ENCODE data around the gene SCGB1D2.

GRCh38 chr11:62204430-62204829, 37.6 kb upstream of the SCGB1D2 start:
- TF ChIP-seq USF2 (IDR thresholded peaks at IDR 0.05; ENCODE audit: low read depth, low read length) = no peak
- TF ChIP-seq, protein P1, sequence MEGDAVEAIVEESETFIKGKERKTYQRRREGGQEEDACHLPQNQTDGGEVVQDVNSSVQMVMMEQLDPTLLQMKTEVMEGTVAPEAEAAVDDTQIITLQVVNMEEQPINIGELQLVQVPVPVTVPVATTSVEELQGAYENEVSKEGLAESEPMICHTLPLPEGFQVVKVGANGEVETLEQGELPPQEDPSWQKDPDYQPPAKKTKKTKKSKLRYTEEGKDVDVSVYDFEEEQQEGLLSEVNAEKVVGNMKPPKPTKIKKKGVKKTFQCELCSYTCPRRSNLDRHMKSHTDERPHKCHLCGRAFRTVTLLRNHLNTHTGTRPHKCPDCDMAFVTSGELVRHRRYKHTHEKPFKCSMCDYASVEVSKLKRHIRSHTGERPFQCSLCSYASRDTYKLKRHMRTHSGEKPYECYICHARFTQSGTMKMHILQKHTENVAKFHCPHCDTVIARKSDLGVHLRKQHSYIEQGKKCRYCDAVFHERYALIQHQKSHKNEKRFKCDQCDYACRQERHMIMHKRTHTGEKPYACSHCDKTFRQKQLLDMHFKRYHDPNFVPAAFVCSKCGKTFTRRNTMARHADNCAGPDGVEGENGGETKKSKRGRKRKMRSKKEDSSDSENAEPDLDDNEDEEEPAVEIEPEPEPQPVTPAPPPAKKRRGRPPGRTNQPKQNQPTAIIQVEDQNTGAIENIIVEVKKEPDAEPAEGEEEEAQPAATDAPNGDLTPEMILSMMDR (conservative IDR thresholded peaks at IDR 0.05; ENCODE audit: low read depth, low read length) = no peak

Measured in IMR-90 (cell line).